WI38 (cell line): ENCODE measurements around the gene LY9.

Source experiments
- H3K4me3 ChIP-seq: 2 replicates; pipeline ENCODE4 v1.5.1; 2011; ENCODE audit warnings: low read depth, mild to moderate bottlenecking, control low read depth, low read length
- TF ChIP-seq, protein P1 (sequence below): IDR thresholded peaks from 2 replicates; pipeline ENCODE4 v1.5.1; 2012; ENCODE audit warnings: low read depth, mild to moderate bottlenecking, control low read depth, low read length

LY9 gene

DNA sequence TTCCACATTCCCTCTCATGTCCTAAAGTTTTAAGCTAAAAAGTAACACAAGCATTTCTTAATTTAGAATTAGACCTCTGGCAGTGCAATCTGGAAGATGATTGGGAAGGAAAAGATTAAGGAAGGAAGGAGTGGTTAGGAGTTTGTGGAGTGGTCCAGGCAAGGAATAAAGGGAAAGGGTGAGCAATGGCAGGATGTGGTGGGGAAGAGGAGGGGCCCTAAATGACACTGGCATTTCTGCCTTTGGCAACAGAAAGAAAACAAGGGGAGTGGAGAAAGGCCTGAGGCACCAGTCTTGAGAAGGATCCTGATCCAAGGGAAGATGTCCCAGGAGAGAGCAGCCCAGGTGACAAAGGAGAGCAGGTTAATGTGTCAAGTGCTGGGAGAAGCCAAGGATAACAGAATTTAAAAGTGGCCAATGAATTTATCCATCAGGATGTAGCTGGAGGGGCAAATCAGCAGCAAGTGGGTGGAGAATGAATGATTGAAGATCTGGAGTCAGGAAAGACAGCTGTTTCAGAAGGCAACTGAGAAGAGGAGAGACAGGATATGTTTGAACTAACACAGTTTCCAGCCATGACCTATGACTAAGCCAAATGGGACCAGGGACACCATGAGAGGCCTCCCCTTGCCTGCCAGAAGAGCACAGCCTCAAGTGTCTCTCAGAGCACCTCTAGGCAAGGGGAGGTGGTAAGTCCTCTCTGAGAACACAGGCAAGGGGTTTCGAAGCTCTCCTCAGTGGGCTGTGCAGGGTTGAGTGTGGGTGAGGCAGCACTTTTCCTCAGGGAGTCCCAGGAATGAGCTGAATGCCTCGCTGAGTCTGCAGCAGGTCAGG is 20.9 kb upstream of the LY9 start:
- TF ChIP-seq, protein P1, sequence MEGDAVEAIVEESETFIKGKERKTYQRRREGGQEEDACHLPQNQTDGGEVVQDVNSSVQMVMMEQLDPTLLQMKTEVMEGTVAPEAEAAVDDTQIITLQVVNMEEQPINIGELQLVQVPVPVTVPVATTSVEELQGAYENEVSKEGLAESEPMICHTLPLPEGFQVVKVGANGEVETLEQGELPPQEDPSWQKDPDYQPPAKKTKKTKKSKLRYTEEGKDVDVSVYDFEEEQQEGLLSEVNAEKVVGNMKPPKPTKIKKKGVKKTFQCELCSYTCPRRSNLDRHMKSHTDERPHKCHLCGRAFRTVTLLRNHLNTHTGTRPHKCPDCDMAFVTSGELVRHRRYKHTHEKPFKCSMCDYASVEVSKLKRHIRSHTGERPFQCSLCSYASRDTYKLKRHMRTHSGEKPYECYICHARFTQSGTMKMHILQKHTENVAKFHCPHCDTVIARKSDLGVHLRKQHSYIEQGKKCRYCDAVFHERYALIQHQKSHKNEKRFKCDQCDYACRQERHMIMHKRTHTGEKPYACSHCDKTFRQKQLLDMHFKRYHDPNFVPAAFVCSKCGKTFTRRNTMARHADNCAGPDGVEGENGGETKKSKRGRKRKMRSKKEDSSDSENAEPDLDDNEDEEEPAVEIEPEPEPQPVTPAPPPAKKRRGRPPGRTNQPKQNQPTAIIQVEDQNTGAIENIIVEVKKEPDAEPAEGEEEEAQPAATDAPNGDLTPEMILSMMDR: no peak
- H3K4me3 ChIP-seq: no peak overlapping the region

DNA sequence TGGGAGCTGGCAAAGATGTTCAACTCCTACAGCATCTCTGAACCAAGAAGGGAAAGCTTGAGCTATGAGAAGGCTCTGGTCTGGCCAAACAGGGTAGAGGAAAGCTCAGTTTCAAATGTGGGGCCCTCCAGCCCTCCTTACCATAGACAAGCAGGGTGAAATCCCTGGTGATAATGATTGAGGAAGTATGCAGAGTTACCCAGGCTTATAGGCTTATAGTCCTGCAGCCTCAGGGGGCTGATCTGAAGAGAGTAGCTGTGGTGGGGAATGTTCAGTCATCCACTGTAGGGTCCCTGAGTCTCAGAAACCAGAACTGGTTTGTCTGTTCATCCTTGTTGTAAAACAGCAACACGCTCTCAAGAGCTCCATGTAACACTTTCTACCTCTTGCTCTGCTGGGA is 19.8 kb upstream of the LY9 start:
- TF ChIP-seq, protein P1: no peak
- no peak overlapping the region for H3K4me3 ChIP-seq

DNA sequence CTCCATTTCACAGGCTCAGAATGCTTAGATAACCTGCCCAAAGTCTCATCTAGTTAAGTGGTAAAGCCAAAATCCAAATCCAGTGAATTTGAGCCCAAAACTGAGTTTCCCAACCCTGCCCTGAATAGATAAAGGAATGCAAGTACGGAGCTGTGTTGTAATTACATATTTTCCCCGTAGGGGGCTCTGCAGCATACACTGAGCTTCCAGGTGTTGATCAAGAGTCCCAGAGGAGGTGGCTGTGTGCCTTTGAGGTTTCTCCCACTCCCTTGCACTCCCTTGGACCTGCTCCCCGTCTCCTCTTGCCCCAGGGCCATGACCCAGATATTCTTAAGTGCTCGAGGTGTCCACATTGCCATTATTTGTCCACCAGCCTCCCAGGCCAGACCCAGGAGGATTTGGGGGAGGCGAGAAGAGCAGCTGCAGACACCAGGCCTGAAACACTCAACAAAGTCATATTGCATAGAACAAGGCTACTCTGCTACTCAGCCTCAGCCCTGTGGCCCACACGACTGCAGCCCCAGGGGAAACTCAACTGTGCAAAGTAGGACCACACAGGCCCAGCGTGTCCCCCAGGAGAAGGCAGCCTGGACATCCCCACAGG is 18.4 kb upstream of the LY9 start:
- H3K4me3 ChIP-seq: no peak overlapping the region
- TF ChIP-seq, protein P1: peak; percentile 29; the same call in 1 of the 2 replicates

DNA sequence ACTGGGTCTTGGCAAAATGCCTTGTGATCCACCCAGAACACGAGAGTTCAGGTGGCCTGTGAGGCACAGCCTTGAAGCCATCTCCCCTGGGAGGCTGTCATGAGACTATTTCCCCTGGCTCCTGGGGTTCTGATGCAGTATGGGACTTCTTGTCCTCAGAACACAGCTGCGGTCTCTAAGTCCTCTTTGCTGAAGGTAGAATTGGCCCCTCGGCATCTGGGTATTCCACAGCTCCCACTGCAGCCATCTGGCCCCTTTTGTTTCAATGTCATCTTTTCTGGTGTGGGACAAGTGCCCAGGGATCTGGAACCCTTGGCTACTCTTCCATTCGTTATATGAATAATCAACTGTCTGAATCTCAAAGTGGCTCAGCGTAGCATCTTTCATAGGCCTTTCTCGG is 17.0 kb upstream of the LY9 start:
- H3K4me3 ChIP-seq: no peak overlapping the region
- TF ChIP-seq, protein P1: no peak

DNA sequence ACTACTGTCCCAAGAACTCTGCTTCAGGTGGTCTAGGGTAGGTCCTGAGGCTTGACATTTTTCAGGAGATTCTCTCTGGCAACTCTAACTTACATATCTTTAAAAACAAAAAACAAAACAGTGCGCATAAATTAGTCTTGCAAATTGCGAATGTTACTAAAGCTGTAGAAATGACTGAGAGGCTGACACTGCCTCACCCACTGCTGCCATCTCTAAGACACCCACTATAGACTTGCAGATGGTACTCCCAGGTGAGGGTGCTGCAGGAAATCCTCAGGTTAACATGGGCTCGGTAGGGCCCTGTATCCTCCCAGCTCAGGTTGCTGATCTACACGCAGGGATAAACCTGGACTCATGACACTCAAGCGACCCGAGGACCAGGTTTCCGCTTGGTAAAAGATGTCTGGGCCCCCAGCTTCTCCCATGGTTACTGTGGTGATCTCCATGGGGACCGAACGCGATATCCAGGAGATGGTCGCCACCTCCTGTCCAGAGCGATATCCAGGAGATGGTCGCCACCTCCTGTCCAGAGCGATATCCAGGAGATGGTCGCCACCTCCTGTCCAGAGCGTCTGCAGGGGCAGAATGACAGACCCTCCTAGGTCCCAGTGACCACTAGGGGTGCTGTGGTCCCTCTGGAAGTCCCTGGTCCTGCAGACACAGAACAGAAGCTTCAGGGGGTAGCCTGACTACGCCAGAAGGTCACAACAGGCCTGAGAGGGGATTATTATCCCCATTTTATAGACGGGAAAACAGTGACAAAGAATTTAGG is 16.2 kb upstream of the LY9 start:
- no peak overlapping the region for H3K4me3 ChIP-seq
- TF ChIP-seq, protein P1: peak; percentile 14; the same call in 1 of the 2 replicates

DNA sequence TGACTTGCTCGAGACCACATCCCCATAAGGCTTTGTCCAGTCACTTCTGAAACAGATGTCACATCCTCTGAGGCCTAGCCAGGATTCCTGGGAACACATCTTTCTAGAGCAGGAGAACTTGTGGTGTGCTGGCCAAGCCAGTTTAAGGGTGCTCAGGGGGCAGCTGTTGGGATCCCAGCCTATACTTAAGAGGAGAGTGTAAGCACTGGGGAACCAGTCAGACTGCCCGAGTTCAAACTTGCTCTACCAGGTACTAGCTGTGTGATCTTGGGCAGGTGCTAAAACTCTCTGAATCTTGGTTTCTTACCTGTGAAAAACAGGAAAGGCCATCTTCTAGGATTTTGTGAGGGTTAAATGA is 15.6 kb upstream of the LY9 start:
- H3K4me3 ChIP-seq: no peak overlapping the region
- TF ChIP-seq, protein P1: no peak
